Upper lobe of right lung (tissue), 1 donor: Measurements from ENCODE around the gene PRKN. TPM values are rescaled to one million over a fixed set of nuclear protein-coding genes. Genes with fewer than 3 reads are reported as not detected.

Experiments used
- ATAC-seq: fragments of 200-7000 bp; cut with Tn5 transposase; one replicate; pipeline ENCODE4 v1.9.1; 2020; ENCODE audit warnings: mild to moderate bottlenecking, moderate library complexity
- DNase-seq: peaks from one replicate; pipeline ENCODE4 v3.0.0-alpha.2; 2020
- H3K27ac ChIP-seq: fragments of 200-600 bp; one replicate; pipeline ENCODE4 v1.8.0; 2022
- H3K27me3 ChIP-seq: fragments of 200-600 bp; one replicate; pipeline ENCODE4 v1.8.0; 2022; ENCODE audit warnings: mild to moderate bottlenecking
- H3K36me3 ChIP-seq: fragments of 200-600 bp; one replicate; pipeline ENCODE4 v1.8.0; 2022
- H3K4me1 ChIP-seq: fragments of 200-600 bp; one replicate; pipeline ENCODE4 v1.8.0; 2022
- H3K4me3 ChIP-seq: fragments of 200-600 bp; one replicate; pipeline ENCODE4 v1.8.0; 2022; ENCODE audit warnings: mild to moderate bottlenecking
- H3K9me3 ChIP-seq: fragments of 200-600 bp; one replicate; pipeline ENCODE4 v1.8.0; 2022
- CTCF ChIP-seq: fragments of 200-600 bp; IDR thresholded peaks from one replicate; pipeline ENCODE4 v1.8.0; 2022; ENCODE audit warnings: antibody characterized with exemption
- intact Hi-C: fragments of 100-400 bp; cut with DNase I; formaldehyde crosslinking; loops from one replicate; pipeline ENCODE4 v1.11.0; 2022
- total RNA-seq: library from RNA; stranded (reverse); fragmentation: NEBNext Ultra II Directional; extraction: Animal tissue kit (Norgen Biotek cat#: 25700); gene quantifications from one replicate; pipeline ENCODE4 v1.2.1, GENCODE V29; 2021
- donor health status: DM: no; HTN: yes; CAD: no; lungs with severe emphysema.

Gene PRKN
- total RNA-seq, 1 donor from 2014 or later: 2.7 TPM

- no peak for TF ChIP-seq CTCF
- Histone ChIP-seq H3K27ac (no peak overlapping the region), H3K9me3 (no peaks in the 10 kb centered on the region), H3K4me3 (no peak overlapping the region), H3K4me1 (peaks cover 6% of the 10 kb centered on the region), H3K36me3 (no peaks in the 10 kb centered on the region), H3K27me3 (no peaks in the 10 kb centered on the region)
- DNase-seq: no peak
- ATAC-seq: no peak
- intact Hi-C loops: no loop called here
These were observed 572.6 kb downstream of the PRKN start for GRCh38 chr6:162154930-162155329.

GRCh38 chr6:162154001-162154400 lies 573.6 kb downstream of the PRKN start:
- no peak overlapping the region for H3K27ac ChIP-seq
- no peaks in the 10 kb centered on the region for H3K9me3 ChIP-seq
- H3K4me3 ChIP-seq: no peak overlapping the region
- intact Hi-C loops: no loop called here
- H3K4me1 ChIP-seq: peaks cover 6% of the 10 kb centered on the region
- no peak for DNase-seq
- no peaks in the 10 kb centered on the region for H3K27me3 ChIP-seq
- TF ChIP-seq CTCF: no peak
- ATAC-seq: peak; percentile 86
- no peaks in the 10 kb centered on the region for H3K36me3 ChIP-seq

- H3K27ac ChIP-seq: no peak overlapping the region
- H3K27me3 ChIP-seq: no peaks in the 10 kb centered on the region
- no peaks in the 10 kb centered on the region for H3K9me3 ChIP-seq
- H3K36me3 ChIP-seq: no peaks in the 10 kb centered on the region
- intact Hi-C loops: no loop called here
- peak; percentile 58 for ATAC-seq
- H3K4me1 ChIP-seq: peaks cover 6% of the 10 kb centered on the region
- no peak for DNase-seq
- no peak overlapping the region for H3K4me3 ChIP-seq
- TF ChIP-seq CTCF: no peak
These were observed 574.4 kb downstream of the PRKN start for GRCh38 chr6:162153120-162153519.

- TF ChIP-seq CTCF: no peak
- no peak for DNase-seq
- H3K9me3 ChIP-seq: no peaks in the 10 kb centered on the region
- H3K27ac ChIP-seq: no peak overlapping the region
- H3K4me1 ChIP-seq: no peaks in the 10 kb centered on the region
- no peaks in the 10 kb centered on the region for H3K36me3 ChIP-seq
- intact Hi-C loops: no loop called here
- H3K4me3 ChIP-seq: no peak overlapping the region
- peak; percentile 70 for ATAC-seq
- H3K27me3 ChIP-seq: no peaks in the 10 kb centered on the region
These were observed 576.4 kb downstream of the PRKN start for GRCh38 chr6:162151021-162151665.

GRCh38 chr6:162150295-162150694 lies 577.3 kb downstream of the PRKN start:
- intact Hi-C loops: no loop called here
- no peaks in the 10 kb centered on the region for H3K9me3 ChIP-seq
- no peak overlapping the region for H3K27ac ChIP-seq
- no peaks in the 10 kb centered on the region for H3K36me3 ChIP-seq
- H3K4me3 ChIP-seq: no peak overlapping the region
- no peaks in the 10 kb centered on the region for H3K27me3 ChIP-seq
- TF ChIP-seq CTCF: no peak
- H3K4me1 ChIP-seq: no peaks in the 10 kb centered on the region
- no peak for ATAC-seq
- no peak for DNase-seq

- ATAC-seq (no peak), DNase-seq (no peak)
- intact Hi-C loops: no loop called here
- Histone ChIP-seq H3K27ac (no peak overlapping the region), H3K4me1 (no peaks in the 10 kb centered on the region), H3K9me3 (no peaks in the 10 kb centered on the region), H3K4me3 (no peak overlapping the region), H3K27me3 (no peaks in the 10 kb centered on the region), H3K36me3 (no peaks in the 10 kb centered on the region)
- no peak for TF ChIP-seq CTCF
These were observed 577.8 kb downstream of the PRKN start for GRCh38 chr6:162149786-162150185.
